A172 (cell line): Measurements from ENCODE around the gene NAA80. TPM values are rescaled to one million over a fixed set of nuclear protein-coding genes. Genes with fewer than 3 reads are reported as not detected.
A peak's percentile ranks its signal among the peaks of the same experiment; 100 is the strongest.

Experiments
- DNase-seq: peaks from one replicate; pipeline ENCODE4 v3.0.0-alpha.2; 2015; ENCODE audit warnings: low spot score
- total RNA-seq: library from RNA; depleted of rRNA; stranded (reverse); fragments of >200 nt; shearing (Covaris generic); gene quantifications from 2 replicates; pipeline ENCODE4 v1.2.3, GENCODE V29; 2014

The NAA80 gene
- total RNA-seq, 1 experiment from 2014 or later = 8.5 TPM

DNA sequence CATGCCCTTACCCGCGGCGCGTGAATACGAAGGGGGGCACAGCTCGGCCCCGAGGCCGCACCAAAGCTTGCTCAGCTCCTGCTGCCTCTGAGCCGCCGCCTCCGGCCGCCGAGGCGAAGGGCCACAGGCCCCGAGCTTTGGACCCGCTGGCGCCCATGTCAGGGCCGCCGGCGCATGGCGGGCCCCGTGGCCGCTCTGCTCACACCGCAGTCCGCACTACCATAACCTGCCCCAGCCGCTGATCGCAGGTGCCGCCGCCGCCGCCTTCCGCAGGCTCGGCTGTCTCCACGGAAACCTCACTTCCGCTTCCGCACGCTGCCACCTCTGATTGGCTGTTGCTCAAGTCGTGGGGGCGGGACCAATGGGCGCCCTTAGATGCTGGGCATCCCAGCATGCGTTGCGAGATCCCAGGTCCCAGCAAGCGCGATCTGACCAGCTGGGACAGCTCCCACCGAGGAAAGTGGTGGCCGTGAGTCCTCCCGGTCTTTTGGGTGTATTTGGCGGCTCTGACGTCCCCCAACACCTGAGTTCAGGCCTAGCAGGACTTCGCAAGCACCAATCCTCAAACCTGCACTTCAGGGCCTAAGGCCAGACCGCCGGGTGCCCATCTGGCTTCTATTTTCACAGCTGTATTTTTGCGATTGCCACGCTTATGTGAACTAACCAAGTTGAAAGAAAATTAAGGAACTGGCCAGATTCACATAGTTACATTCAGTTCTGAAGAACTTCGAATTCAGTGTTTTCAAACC, 28.9 kb upstream of the NAA80 start, which contains the start of gene TUSC2:
Gene TUSC2, minus strand, starts transcription at position 281 of the 749 bp plus-strand sequence. Its CDS starts 124 bp downstream, at position 157.
- peak; percentile 91 for DNase-seq

DNA sequence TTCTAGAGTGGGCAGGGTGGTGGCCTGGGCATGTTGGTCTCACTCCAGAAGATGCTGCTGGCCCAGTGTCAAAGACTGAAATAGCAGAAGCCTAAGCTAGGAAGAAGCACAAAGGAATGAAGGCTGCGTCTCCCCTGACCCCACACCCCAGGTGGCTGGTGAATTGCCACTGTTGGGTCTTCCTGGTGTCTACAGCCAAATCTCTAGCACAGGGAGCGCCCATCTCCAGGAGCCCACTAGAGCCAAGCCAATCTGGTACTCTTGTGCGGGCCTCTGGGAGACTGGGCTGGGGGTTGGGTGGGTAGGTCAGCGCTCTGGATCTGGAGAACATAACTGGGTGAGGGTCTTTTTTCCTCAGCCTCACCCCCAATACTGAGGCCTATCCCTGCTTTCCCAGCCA, 27.9 kb upstream of the NAA80 start:
- no peak for DNase-seq

DNA sequence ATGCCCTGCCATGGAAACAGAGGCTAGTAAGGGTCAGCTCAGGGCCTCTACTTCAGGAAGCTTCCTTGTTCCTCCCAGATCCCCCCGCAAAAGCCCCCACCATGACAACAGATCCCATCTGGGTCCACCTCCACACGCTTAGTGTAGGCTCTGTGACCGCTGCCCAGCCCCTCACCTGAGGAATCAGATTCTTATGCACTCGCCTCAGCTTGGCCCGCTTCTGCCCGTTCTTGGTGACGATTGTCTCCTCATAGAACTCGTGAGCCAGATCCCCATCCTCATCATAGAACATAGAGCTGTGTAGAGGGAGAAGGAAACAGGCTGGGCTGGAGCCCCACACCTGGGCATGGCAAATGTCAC, 27.0 kb upstream of the NAA80 start:
- DNase-seq = no peak

DNA sequence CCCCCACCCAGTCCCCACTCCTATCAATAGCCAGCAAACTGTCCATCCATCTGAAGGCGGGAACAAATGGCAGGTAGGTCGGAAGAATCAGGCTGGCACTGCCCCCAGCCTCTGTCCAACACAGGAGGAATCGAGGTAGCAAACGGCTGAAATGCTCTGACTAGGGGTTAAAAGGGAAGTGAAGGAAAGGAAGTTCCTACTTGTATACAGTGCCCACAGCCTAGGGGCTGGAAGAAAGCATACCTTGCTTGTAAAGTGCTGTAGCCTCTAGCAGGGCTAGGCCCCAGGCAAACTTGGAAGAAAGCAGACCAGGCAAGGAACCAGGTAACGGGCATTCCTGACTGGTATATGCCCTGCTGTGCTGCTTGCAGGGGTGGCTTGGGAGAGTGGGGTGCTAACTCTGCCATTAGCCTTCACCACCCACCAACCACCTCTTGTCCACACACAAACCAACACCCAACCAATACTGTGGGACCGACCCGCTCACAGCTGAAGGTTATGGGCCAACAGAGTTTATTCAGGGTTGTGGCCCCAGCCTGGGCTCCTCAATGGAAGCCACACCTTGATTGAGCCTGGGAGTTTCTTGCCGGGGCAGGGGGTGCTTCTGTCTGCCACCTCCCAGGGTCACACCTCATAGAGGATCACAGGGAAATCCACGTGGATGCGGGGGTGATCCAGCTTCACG, 26.4 kb upstream of the NAA80 start:
- no peak for DNase-seq

DNA sequence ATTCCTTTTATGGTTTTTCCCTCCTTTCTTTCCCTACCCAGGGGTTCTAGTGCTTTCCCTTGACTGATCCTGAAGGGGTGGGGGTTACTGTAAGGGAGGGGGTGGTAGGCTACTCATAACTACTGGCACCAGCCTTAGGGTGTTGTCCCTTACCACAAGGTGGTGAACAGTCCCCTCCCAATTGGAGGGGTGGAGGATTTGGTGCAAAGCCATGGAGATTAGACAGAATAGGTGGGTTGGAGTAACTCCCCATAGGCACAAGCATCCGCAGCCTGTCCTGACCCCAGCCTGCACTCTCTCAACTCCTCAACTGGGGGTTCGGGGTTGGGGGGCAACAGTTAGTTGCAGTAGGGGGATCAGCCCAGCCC, 25.9 kb upstream of the NAA80 start:
- DNase-seq = no peak

DNA sequence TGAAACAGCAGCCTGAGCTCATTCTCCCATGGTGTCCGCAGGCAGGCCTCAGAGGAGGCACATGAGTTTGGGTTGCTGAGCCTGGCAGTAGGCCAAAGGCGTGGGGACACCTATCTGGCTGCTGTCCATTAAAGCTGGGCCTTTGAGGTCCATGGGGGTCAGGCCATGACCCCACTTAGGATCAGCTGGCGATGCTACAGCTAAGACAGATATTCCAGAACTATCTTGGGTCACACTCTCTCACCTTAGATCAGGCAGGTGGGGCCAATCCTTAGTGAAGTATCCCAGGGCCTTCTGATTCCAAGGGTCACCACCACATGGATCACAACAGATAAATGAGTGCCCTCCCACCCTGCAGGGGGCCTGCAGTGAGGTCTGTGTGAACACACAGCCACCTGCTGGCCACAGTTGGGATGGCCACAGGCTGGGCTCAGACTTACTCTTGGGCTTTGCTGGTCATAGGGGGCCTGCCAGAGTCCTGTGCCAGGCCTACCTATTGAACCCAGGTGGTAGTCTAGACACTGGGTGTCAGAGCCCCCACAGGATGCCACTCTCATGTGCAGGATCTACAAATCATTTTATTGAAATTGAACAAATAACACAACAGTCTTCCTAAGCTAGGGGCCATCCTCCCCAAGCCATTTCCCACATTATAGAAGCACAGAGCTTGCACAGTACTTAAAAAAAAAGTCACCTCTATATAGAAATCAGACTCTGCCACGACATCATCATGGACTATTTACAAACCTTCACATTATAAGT, 25.3 kb upstream of the NAA80 start:
- DNase-seq = peak; percentile 63

DNA sequence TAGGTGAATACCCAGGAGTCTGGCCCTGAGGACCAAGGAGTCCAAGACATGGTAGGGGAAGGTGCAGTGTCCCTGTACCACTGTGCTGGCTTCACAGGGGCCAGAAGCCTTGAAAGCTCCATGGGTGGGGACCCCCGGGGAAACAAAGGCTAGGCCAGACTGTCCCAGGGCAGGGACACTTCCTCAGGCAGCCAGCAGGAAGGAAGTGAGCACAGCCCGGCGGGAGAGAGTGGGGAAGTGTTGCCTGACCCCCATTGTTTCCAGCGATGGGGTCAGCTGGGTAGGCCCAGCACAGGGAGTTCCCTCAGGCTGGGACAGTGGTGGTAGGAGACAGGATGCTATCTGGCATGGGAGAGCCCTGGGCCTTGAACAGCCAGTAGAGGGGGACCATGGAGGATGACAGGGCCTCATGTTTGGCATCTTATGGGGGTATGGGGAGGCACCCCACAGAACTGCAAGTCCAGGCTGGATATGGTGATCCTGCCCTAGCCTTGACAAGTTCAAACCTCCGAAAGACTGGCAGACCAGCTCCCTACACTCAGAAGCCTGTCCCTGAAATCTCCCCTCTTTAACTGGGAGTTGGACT, 24.5 kb upstream of the NAA80 start:
- no peak for DNase-seq

DNA sequence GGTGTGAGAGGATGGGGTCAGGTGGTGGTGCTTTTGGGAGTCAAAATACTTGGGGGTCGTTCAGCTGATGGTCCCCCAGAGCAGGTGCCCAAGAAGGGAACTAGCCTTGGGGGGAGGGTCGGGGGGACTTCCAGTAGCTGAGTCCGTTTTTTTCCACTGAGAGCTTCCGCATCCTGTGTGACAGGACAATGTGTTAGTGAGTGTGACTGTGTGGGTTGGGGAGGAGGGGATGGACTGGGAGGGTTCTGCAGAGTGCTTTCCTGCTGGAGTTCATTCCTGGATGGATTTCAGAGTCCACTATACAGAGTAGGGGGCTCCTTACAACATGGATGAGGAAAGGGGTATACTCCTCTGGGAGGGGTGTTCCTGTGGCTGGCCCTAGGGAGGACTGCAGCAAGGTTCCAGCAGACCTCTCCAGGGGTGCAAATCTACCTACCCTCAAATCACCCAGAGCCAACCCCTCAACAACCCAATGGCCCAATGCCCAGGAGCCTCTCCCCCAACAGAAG, 23.9 kb upstream of the NAA80 start:
- DNase-seq = no peak

DNA sequence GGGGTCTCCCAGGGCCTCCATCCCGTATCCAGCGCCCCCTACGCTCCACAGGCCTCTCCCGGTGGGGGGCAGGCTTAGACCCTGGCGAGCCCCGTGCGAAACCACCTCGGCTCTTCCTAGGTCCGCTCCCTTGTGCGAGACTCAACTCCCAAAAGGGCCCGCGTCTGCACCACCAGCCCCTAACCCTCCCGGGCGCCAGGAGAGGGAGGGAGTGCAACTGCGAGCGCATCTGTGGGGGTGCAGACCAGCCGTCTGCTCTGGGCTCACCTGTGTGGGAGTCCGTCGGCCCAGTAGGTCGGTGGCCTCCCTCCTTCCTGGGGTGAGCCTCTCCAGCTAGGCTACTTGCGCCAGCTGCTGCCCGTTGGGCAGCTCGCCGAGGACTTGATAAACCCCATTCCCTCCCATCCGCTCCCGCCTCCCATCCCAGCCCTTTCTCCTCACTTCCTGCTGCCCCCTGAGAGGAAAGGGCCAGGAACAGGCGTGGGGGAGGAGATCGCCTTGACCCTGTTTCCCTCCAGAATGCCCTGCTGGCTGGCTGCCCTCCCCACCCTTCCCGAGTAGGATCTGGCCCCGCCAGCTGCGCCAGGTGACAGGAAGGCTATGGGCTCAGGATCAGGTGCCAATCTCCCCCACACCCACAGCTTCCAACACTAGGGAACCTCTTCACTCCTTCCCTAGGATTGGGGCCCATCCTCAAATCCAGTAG, 23.3 kb upstream of the NAA80 start, which contains the start of gene HYAL2:
Gene HYAL2, minus strand, starts transcription at position 360 of the 706 bp plus-strand sequence. CDS start 2,256 bp downstream, outside the sequence.
- no peak for DNase-seq

DNA sequence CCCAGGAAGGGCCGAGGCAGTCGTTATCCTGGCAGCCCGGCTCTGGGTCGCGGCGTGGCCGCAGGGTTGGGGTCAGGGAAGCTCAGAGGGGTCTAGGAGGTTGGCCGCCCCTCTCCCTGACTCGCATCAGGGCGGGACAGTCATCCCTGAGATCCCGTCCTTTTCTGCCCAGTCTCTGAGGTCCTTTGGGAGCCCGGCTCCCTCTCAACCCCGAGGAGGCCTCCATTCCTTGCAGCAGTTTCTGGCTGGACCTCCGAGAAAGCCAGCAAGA, 22.8 kb upstream of the NAA80 start:
- no peak for DNase-seq

DNA sequence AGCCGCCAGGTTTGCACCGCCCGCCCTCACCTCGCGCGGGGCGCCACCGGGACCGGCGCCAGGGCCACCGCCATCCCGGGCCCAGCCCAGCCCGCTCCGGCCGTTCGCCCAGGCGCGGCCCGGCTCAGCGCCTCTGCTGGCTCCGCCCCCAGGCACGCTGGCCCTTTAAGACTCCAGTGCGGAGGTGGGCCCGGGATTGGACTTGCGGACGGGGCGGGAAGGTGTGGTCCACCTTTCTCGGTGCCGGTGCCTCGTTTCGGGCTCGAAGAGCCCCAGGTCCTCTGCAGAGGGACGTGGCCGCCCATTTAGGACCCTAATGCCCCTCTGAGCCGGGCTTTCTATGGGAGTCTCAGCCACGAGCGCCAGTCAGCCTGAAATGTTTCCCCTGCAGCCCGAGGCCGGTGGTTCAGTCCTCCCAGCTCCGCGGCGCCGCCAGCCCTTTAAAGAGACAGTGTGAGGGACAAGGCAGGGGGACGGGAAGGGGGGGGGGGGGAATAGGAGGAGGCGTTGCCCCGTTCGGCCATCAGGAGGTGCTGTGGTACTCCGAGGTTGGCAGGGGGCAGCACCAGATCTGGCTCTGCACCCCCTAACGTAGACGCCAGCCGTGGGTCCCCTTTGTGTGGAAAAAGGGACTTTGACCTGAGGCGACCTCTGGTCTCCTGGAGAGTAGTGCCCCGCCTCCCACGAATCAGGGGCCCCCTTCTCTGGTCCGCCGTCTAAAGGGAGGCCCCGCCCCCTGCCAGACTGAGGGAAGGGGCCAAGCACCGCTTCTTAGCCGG, 22.3 kb upstream of the NAA80 start:
- peak; percentile 73 for DNase-seq

DNA sequence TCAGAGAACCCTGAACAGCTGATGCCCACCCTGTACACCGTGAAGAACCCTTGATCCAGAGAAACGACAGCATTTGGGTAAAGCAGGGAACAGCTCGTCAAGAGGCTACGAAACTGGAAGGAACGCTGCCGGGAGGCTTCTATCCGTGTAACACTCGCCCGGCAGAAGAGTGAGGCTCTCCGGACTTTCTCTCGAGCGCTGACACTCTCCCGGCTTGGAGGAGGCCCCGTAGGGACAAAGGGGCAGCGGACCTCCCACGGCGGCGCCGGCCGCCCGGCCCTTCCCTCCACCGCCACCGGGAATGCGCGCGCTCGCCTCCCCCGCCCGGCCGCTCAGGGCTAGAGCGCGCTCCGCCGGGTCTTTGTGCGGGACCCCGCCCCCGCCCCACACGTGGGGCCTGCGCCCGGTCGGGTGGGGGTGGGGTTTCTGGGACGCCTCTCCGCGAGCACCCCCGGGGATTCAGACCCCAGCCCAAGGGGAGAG, 21.7 kb upstream of the NAA80 start:
- DNase-seq = peak; percentile 40

DNA sequence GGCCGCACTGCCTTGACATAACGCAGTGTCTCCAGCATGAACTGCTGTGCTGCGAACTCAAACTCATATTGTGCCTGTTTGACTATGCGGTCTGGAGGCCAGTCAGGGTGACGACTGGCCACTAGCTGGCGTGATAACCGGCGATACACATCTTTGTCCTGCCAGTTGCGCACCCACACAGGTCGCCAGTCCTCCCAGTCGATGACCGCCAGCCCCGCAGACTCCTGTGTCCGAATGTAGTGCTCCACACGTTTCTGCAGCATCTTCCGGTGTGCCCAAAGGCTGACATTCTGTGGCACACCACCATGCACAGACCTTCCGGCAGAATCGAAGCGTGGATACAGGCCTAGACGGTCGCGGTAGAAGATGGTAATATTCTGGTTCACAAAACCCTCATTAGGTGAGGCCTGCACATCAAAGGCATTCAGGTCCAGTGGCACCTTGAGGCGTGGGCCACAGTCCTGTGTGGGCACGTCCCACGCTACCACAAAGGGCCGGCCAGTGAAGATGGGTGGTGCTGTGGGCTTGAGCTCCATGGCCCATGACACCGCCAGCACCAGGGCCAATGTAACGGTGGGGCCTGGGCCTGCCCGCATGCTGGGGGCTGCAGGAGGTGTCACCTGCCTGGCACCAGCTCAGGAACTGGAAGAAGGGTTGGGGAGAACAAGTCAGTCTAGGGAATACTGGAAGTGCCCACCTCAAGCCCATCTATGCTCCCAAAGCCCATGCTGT, 20.9 kb upstream of the NAA80 start:
- DNase-seq = no peak

DNA sequence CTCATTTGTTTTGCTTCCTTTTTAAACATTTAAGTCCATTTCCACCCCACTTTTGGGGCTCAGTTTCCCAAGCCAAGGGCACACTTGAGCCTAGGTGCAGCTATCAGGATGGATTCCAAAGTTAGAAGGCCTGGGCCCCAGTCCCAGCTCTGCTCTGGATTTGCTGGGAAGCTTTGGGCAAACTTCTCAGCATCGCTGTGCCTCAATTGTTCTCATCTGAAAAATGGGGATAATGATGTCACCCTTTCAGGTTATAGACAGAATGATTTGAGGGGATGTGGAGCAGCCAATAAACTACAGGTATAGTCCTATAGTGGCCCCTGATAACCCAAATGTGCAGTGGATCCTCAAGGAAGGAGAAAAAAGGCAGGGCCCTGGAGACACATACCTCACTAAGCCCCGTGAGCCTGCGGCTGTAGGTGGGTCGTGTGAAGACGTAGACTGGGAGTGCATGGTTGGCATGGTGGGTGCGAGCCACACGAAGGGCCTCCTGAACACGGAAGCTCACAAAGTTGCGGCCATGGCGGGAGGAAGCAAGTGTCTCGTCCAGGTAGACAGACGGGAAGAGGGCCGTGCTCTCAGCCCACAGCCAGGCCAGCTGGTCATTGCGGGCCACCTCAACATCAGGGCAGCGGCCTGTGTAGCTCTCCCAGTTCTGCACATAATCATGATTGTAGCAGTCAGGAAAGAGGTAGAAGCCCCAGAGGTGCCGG, 20.1 kb upstream of the NAA80 start:
- no peak for DNase-seq

DNA sequence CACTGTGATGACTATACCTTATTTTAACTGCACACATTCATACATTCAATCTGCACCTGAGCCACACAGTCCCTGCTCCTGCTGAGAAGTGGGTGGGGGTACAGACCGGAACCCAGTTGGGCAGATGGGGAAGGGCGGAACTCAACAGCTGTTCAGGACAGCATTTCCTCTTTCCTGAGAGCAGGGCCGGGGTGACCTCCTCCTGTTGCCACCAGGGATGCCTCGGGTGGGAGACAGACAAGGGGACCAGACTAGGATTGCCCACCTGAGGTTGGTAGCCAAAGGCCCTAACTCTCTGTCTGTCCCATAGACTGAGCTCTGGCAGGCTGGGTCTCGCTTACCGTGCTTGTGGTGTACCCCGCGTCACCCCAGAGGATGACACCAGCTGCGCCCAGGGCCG, 19.4 kb upstream of the NAA80 start:
- no peak for DNase-seq

DNA sequence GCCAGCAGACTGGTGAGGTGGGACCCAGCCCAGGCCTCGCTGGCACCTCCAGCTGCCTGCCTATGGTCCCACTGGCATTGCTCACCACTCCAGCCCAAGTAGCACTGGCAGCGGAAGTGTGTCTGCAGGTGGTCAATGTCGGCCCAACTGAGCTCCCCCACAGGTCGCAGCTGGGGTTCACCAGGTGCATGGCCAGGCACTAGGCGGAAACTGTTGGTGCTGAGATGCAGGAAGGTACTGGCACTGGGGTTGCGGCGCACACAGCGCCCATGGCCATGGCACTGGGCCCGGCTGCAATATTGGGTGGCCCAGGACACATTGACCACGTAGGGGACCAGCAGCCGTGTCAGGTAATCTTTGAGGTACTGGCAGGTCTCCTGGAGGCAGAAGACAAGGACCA, 19.0 kb upstream of the NAA80 start:
- no peak for DNase-seq

DNA sequence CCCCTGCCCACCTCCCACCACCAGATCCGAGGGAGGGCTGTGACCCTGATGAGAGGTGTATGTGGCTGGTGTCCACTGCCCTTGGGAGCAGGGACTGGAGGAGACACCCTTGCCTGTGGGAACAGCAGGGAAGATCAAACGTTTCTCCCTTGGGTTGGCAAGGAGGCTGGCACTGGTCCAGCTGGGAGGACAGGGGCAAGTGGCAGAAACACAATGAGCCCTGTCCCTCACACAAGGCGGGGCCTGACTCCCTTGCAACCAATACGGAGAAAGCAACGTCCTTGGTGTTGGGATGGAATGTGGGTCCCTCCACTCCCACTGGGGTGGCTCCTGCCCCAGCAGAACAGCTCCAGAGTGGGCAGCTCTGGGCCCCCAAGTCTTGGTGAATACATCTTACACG, 18.1 kb upstream of the NAA80 start:
- DNase-seq = peak; percentile 31

DNA sequence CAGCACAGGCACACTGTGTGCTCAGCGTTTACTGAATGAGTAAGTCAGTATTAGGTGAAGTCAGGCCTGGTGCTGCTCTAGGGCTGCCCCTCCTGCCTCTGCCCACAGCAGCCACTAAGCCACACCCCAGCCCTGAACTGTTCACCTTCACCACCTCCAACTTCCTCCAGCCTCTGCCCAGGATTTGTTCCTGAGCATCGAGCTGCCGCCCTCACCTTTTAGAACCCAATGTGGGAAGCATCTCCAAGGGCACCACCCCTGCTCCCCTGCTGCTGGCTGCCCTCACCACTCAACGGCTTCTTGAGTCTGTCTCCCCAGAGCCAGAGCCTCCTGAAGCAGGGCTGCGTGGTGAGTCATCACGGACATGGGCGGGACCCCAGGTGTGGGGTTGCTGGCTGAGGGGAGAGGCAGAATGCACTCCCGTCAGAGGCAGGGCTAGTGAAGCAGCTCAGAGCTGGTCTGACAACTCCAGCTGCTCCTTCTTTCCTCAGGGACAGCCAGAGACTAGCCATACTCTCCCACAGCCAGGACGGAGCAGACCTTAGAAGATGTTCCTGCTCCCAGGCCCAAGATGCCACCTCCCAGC, 17.5 kb upstream of the NAA80 start:
- peak; percentile 95 for DNase-seq

DNA sequence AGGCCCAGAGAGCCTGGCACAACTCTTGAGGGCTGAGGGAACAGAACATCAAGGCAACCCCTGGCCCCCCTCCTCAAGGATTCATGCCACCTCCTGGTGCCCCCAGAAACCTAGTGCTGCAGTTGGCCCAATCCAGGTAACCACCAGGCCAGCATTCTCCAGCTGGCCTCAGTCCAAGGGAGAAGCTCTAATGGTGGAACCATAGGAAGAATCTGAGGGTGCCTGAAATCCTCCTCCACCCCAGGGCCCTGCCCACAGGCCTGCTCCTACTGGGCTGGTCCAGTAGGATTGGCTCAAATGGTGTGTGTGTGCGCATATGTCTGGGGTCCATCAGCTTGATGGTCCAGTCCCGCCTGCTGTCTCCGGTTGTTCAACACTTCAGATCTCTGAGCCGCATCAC, 15.6 kb upstream of the NAA80 start:
- no peak for DNase-seq
